Measurements from ENCODE around the gene ERVFRD-1.
A peak's percentile ranks its signal among the peaks of the same experiment; 100 is the strongest.

Gene ERVFRD-1

GRCh38 chr6:11110921-11111768 is at the start of gene ERVFRD-1:
Gene ERVFRD-1 (minus strand): TSS chr6:11111725. CDS start chr6:11105310, 6,415 bp downstream.
- no peak for DNase-seq

GRCh38 chr6:11160199-11160598 is 48.7 kb upstream of the ERVFRD-1 start:
- DNase-seq: peak; percentile 19

- DNase-seq: no peak
Observed at GRCh38 chr6:11155589-11155988, 44.1 kb upstream of the ERVFRD-1 start.

GRCh38 chr6:11153447-11153846 is 41.9 kb upstream of the ERVFRD-1 start:
- no peak for DNase-seq

GRCh38 chr6:11152581-11152980 is 41.1 kb upstream of the ERVFRD-1 start:
- DNase-seq: no peak

GRCh38 chr6:11151488-11151887 is 40.0 kb upstream of the ERVFRD-1 start:
- DNase-seq: no peak

- DNase-seq: no peak
Observed at GRCh38 chr6:11149551-11149950, 38.0 kb upstream of the ERVFRD-1 start.

- DNase-seq: no peak
Observed at GRCh38 chr6:11146117-11146826, 34.7 kb upstream of the ERVFRD-1 start.

GRCh38 chr6:11144393-11144851 is 32.9 kb upstream of the ERVFRD-1 start:
- peak; percentile 66 for DNase-seq

- DNase-seq: peak; percentile 82
Observed at GRCh38 chr6:11143394-11144371, 32.2 kb upstream of the ERVFRD-1 start.

- no peak for DNase-seq
Observed at GRCh38 chr6:11142296-11143027, 30.9 kb upstream of the ERVFRD-1 start.

- no peak for DNase-seq
Observed at GRCh38 chr6:11141295-11141694, 29.8 kb upstream of the ERVFRD-1 start.

- DNase-seq: peak; percentile 65
Observed at GRCh38 chr6:11140056-11140455, 28.5 kb upstream of the ERVFRD-1 start.

GRCh38 chr6:11139051-11139960 is 27.8 kb upstream of the ERVFRD-1 start:
- DNase-seq: peak; percentile 54

GRCh38 chr6:11136809-11137208 is 25.3 kb upstream of the ERVFRD-1 start:
- DNase-seq: no peak

GRCh38 chr6:11133281-11133680 is 21.8 kb upstream of the ERVFRD-1 start:
- no peak for DNase-seq

GRCh38 chr6:11132194-11132888 is 20.8 kb upstream of the ERVFRD-1 start:
- DNase-seq: peak; percentile 18

- DNase-seq: no peak
Observed at GRCh38 chr6:11130605-11131004, 19.1 kb upstream of the ERVFRD-1 start.

GRCh38 chr6:11129908-11130565 is 18.5 kb upstream of the ERVFRD-1 start:
- DNase-seq: no peak

- DNase-seq: no peak
Observed at GRCh38 chr6:11128608-11129007, 17.1 kb upstream of the ERVFRD-1 start.

Data from fibroblast of skin of right quadriceps (primary cell).